Measurements from ENCODE around the gene PLCB2.

GRCh38 chr15:40312370-40313158 lies 4.8 kb upstream of the PLCB2 start:
- TF ChIP-seq CTCF (optimal IDR thresholded peaks at IDR 0.05 in 1 of 3, IDR thresholded peaks at IDR 0.05 in 1 of 3, conservative IDR thresholded peaks at IDR 0.05 in 1 of 3; ENCODE audit: extremely low read depth in 1 of 3, insufficient read depth in 2 of 3, low read length in 3 of 3) = no peak
- TF ChIP-seq EZH2 (IDR thresholded peaks at IDR 0.05; ENCODE audit: low read length) = no peak

Data from keratinocyte (primary cell).